EH (cell line): ENCODE results near the gene MGLL.
A peak's percentile ranks its signal among the peaks of the same experiment; 100 is the strongest.
"Not testable (repeated sequence)": the region's sequence is repeated elsewhere in the genome, so short reads cannot be mapped to it uniquely, and the experiment has no call there.

ENCODE experiments used
- DNase-seq: peaks from one replicate; pipeline ENCODE4 v3.0.0-alpha.2; 2015; ENCODE audit warnings: low read depth

The MGLL gene

GRCh38 chr3:127688416-127689265, 133.7 kb downstream of the MGLL start:
- DNase-seq = peak; percentile 64

- DNase-seq = no peak
Observed at GRCh38 chr3:127688022-127688415, 134.3 kb downstream of the MGLL start.

- no peak for DNase-seq
Observed at GRCh38 chr3:127687228-127687737, 135.0 kb downstream of the MGLL start.

GRCh38 chr3:127686512-127686894, 135.8 kb downstream of the MGLL start:
- DNase-seq = no peak

- DNase-seq = no peak
Observed at GRCh38 chr3:127685708-127686511, 136.4 kb downstream of the MGLL start.

- no peak for DNase-seq
Observed at GRCh38 chr3:127684871-127685707, 137.2 kb downstream of the MGLL start.

GRCh38 chr3:127682561-127682960, 139.8 kb downstream of the MGLL start:
- DNase-seq = no peak

GRCh38 chr3:127682175-127682554, 140.2 kb downstream of the MGLL start:
- DNase-seq = not testable (repeated sequence)

- DNase-seq = no peak
Observed at GRCh38 chr3:127680798-127681221, 141.5 kb downstream of the MGLL start.

- no peak for DNase-seq
Observed at GRCh38 chr3:127680146-127680661, 142.1 kb downstream of the MGLL start.

GRCh38 chr3:127679534-127680145, 142.7 kb downstream of the MGLL start:
- DNase-seq = no peak

- DNase-seq = no peak
Observed at GRCh38 chr3:127678611-127679533, 143.4 kb downstream of the MGLL start.

- DNase-seq = no peak
Observed at GRCh38 chr3:127678315-127678599, 144.1 kb downstream of the MGLL start.

GRCh38 chr3:127677541-127678314, 144.6 kb downstream of the MGLL start:
- no peak for DNase-seq

GRCh38 chr3:127676921-127677351, 145.4 kb downstream of the MGLL start:
- no peak for DNase-seq

GRCh38 chr3:127676456-127676855, 145.9 kb downstream of the MGLL start:
- no peak for DNase-seq

- no peak for DNase-seq
Observed at GRCh38 chr3:127675651-127676391, 146.5 kb downstream of the MGLL start.

- DNase-seq = no peak
Observed at GRCh38 chr3:127674790-127675189, 147.5 kb downstream of the MGLL start.
